ENCODE measurements around the gene ID2. TPM values are rescaled to one million over a fixed set of nuclear protein-coding genes. Genes with fewer than 3 reads are reported as not detected.

The ID2 gene
- total and polyA plus RNA-seq, 5 experiments from 2014 or later = 67.1 to 630 (median 368) TPM

DNA sequence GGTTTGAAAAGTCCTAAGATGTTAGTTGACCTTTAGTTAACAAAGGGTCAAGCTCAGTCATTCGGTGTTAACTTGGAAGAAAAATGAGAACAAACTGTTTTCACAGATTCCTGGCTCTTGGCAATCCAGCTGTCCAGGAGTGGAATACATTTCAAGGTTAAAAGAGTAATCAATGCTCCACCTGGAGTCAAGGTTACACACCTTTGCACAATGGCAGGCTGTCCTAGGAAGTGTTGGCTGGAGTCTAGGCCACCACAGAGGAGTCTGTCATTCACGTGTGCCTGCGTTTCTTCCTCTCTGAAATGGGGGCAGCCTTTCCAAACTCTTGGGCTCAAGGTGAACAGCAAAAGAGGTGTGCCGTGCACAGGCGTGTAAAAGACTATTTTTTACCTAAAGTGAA lies 6.3 kb upstream of the ID2 start:
- H3K4me1 Mint-ChIP-seq = peaks cover 10 to 31% (median 28%) of the 10 kb centered on the region in 4 donors
- H3K27ac Mint-ChIP-seq = no peak overlapping the region
- H3K36me3 Mint-ChIP-seq = peaks cover 0 to 24% (median 8%) of the 10 kb centered on the region in 3 donors
- DNase-seq = no peak
- peaks cover 12 to 36% (median 17%) of the 10 kb centered on the region in 9 donors for H3K9me3 Mint-ChIP-seq
- POLR2A ChIA-PET = no interaction called here
- ATAC-seq = no peak
- peak overlapping the region in 2 of 10 donors; percentile 10 to 38 for H3K4me3 Mint-ChIP-seq
- H3K27me3 Mint-ChIP-seq = peaks cover 13 to 35% (median 19%) of the 10 kb centered on the region in 5 donors

DNA sequence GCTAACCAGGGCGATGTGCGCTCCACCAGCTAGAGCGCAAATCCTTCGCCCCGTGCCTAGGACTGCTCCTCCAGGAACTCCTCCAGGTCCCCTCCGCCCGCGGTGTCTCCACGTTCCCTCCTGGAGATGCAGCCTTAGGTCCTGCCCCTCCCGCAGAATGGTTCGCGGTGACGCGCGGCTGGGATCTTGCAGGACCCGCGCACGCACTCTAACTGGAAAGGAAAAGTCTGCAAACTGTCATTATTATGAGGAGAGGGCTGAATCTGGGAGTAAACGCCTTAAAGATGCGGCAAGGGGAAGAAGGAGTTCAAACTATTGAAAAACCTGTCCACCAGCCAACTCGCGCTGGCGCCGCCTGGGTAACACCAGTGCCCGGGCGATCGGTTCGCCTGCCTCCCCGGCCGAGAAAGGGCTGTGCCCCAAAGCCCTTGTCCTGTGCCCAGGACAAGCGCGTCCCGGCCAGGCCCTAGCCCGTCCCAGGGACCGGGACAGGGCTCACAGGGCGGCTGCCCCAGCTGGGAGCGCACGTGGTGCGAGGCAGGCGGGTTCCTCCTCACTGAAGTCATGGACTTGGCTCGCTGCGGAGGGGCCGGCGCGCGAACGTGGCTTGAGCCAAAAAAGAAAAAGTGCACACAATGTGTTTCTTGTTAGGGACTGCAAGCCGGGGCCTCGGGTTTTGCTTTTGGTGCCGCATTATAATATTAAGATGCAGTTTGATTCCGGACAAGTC lies 5.5 kb upstream of the ID2 start:
- Mint-ChIP-seq H3K27ac (peak overlapping the region in 1 of 10 donors; percentile 29), H3K4me1 (peaks cover 14 to 39% (median 35%) of the 10 kb centered on the region in 4 donors), H3K9me3 (peaks cover 12 to 36% (median 17%) of the 10 kb centered on the region in 9 donors), H3K36me3 (peaks cover 0 to 24% (median 8%) of the 10 kb centered on the region in 3 donors), H3K4me3 (peak overlapping the region in 3 of 10 donors; percentile 23 to 62 (median 37)), H3K27me3 (peaks cover 13 to 39% (median 19%) of the 10 kb centered on the region in 5 donors)
- POLR2A ChIA-PET = no interaction called here
- ATAC-seq = no peak
- no peak for DNase-seq

DNA sequence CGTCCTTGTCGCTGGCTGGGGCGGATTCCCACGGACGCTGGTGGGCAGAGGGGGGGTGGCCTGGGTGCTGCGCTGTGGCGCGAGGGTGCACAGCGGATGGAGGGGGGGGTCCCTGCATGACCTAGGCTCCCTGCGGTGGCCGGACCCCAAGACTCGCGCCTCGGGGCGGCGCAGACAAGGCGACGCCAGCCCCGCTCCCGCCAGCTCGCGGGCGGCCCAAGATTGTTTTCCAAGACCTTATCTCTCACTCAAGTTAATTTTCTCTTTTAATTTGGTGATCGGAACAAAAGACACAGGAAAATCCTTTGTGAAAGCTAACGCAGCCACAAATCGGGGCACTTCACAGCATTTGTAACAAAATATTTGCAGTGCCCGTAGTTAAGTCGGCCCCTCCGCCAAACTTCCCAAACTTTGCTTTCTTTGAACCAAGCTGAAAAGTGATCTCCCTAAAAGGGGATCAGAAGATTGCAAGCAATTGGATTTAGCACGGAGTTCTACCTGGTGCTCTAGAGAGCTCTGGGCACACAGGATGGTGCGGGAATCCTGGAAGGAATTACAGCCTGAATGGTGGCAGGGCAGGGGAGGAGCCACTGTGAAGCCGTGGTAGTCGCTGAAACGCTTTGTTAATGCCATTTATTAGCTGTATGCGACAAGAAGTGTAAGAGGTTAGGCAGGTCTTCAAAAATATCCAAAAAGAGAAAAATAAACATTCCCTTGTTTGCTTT lies 4.8 kb upstream of the ID2 start:
- H3K36me3 Mint-ChIP-seq = peaks cover 0 to 27% (median 8%) of the 10 kb centered on the region in 3 donors
- ATAC-seq (no peak), DNase-seq (no peak)
- peaks cover 12 to 36% (median 17%) of the 10 kb centered on the region in 9 donors for H3K9me3 Mint-ChIP-seq
- peak overlapping the region; percentile 40 to 91 (median 80) for H3K4me3 Mint-ChIP-seq
- H3K27ac Mint-ChIP-seq = peak overlapping the region in 2 of 10 donors; percentile 4 to 66
- POLR2A ChIA-PET = interaction anchor here (0.7 kb wide), 1 partner anchor 11 kb away, joined by 3 read pairs; no protein-coding TSS in a partner anchor
- peaks cover 13 to 39% (median 19%) of the 10 kb centered on the region in 5 donors for H3K27me3 Mint-ChIP-seq
- peaks cover 15 to 40% (median 36%) of the 10 kb centered on the region in 4 donors for H3K4me1 Mint-ChIP-seq

DNA sequence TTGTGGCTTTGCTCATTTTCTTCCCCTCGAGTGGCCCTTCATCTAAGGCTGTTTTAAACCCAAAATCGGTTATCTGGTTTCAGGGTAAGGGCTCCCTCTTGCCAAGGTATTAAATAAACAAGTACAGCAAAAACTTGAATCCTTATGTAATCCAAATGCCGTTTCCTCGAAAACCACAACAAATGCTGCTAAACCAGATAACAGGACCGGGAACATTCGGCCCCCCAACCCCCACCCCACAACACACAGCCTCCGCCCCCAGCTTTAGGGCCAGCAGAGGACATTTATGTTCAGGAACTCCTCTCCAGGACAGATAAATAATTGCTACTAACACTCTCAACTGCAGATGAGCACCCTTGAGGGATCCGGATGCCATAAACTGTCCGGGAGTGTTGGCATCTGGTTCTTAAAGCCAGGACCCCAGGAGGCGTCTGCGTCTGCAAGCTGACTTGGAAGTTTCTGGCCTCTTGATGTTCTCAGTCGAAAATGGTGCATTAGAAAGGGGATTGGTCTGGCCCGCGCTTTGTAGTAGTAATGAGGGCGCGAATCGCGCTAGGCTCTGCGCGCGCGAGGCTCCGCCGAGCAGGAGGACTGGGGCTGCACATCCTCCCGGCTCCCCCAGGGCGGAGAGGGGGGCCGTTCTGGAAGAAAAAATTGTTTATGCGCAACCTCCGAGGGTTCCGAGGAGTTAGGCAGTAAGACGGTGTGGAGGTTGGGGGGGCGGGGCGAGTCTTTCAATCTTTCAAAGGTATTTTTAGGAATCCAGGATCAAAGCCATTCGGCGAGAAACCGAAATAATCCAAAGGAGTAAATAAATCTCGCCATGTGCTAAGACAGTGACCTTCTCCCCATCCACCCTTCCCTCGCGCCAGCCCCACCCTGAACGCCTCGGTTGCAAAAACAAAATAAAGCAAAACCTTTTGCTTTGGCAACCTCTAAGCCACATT lies 3.9 kb upstream of the ID2 start:
- Mint-ChIP-seq H3K4me3 (peak overlapping the region; percentile 74 to 91 (median 84)), H3K9me3 (peaks cover 12 to 35% (median 17%) of the 10 kb centered on the region in 9 donors), H3K36me3 (peaks cover 0 to 35% (median 8%) of the 10 kb centered on the region in 3 donors), H3K4me1 (peaks cover 15 to 46% (median 37%) of the 10 kb centered on the region in 4 donors), H3K27ac (peak overlapping the region; percentile 27 to 94 (median 72)), H3K27me3 (peaks cover 13 to 39% (median 19%) of the 10 kb centered on the region in 5 donors)
- POLR2A ChIA-PET = interaction anchor here (0.7 to 5.0 kb wide), 3 partner anchors 11 to 1225 kb away, joined by 3 to 43 read pairs (median 3); no protein-coding TSS in a partner anchor
- ATAC-seq = no peak
- peak in 7 of 10 donors; percentile 25 to 47 (median 42) for DNase-seq

DNA sequence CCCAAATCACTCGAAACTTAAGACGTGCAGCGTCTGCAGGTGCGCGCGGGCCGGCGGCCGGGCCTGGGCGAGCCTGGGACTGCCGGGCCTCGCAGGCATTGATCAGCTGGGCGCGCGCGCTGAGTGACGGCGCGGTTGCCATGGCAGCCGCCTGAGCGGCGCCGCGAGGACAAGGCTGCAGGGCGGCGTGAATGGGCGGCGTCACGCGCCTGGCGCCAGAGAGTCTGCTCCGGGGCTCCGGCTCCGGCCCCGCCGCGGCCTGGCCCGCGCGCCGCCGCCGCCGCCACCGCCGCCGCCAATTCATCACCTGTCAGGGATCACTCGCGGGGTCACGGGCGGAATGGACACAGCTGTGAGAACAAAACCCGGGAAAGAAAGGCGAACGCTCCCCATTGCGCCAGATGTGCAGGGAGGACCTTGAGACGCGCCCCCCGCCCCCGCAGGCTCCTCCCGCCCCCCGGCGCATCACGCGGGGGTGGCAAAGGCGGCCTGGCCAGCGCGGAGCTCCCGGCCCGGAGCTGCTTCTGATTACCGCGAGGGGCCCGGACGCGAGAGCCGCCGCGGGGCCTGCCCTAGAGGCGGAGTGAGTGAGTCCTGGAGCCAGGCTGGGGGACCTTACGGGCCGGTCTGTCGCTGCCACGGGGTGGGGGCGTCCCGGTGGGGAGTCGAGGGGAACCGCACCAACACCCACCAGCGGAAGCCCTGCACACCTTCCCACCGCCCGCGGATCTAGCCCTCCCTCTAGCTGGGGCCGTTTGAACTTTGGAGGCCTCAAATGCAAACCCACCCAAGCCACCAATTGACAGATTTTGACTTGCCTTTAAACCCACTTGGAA lies 2.9 kb upstream of the ID2 start:
- Mint-ChIP-seq H3K9me3 (peaks cover 8 to 24% (median 12%) of the 10 kb centered on the region in 9 donors), H3K27ac (peak overlapping the region; percentile 43 to 94 (median 79)), H3K4me1 (peaks cover 15 to 55% (median 44%) of the 10 kb centered on the region in 4 donors), H3K27me3 (peaks cover 13 to 34% (median 19%) of the 10 kb centered on the region in 5 donors), H3K36me3 (peaks cover 5 to 34% (median 7%) of the 10 kb centered on the region in 3 donors), H3K4me3 (peak overlapping the region; percentile 74 to 99 (median 88))
- POLR2A ChIA-PET = interaction anchor here (0.9 to 5.0 kb wide), 4 partner anchors 14 to 1226 kb away, joined by 3 to 43 read pairs (median 4); no protein-coding TSS in a partner anchor
- DNase-seq = peak; percentile 68 to 85 (median 76)
- peak; percentile 43 to 44 for ATAC-seq

DNA sequence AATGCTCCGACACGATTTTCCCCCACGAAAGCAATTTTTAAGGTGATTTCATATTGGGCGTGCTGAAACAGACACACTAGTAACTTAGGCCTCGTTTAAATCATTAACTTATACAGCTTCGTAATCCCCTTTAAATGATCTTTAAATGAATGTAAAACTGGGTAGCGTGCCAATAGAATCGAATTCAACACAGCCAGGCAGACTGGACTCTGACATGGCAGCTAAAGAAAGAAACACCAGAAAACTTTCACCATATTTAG lies 2.4 kb upstream of the ID2 start:
- ATAC-seq = no peak
- peaks cover 13 to 29% (median 19%) of the 10 kb centered on the region in 5 donors for H3K27me3 Mint-ChIP-seq
- peaks cover 15 to 55% (median 46%) of the 10 kb centered on the region in 4 donors for H3K4me1 Mint-ChIP-seq
- peak overlapping the region; percentile 43 to 94 (median 76) for H3K27ac Mint-ChIP-seq
- H3K9me3 Mint-ChIP-seq = peaks cover 2 to 19% (median 8%) of the 10 kb centered on the region in 9 donors
- POLR2A ChIA-PET = interaction anchor here (0.9 to 5.0 kb wide), 3 partner anchors 14 to 1112 kb away, joined by 4 to 43 read pairs (median 4); no protein-coding TSS in a partner anchor
- DNase-seq = no peak
- H3K36me3 Mint-ChIP-seq = peaks cover 2 to 28% (median 7%) of the 10 kb centered on the region in 3 donors
- H3K4me3 Mint-ChIP-seq = peak overlapping the region; percentile 65 to 99 (median 88)

DNA sequence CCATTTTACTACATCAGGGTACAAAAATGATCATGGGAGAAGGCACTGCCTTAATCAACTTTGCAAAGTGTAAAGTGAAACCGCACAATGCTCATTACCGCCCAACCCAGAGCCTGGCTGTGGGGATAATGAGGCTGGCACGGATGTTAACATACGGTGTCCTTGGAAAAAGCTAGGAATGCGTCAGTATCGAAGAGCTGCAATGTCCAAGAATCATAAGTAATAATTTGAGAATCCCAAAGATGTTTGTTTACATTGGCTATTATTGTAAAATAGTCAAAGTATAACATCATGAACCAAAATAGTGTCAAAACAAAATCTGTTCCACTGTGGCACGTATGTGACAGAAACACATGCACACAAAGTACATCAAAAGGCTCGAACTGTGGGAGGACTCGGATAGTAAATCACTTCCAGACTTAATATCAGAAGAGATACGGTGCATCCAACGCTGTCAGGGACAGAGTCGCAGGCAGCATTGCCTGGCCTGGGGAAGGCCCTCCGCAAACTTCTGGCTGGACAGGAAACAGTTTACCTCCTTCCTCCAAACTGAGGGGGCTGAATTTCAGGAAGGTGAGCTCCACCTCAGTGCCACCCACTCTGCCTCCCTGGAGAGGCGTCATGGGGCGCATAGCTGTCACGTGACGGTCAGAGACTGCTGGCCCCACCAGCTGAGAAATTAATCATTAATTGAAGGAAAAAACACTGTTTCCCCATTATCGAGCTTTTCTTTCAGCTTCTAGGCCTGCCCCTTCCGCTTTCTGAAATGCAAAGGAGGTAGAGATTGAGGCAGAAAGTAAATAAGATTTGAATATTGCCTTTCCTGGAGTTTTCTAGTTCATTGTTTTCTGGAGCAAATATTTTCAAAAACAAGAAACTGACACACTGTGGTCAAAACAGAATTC lies 1.8 kb upstream of the ID2 start:
- DNase-seq = no peak
- ATAC-seq = no peak
- POLR2A ChIA-PET = interaction anchor here (0.6 to 5.0 kb wide), 10 partner anchors 8 to 1745 kb away, joined by 4 to 55 read pairs (median 11); no protein-coding TSS in a partner anchor
- Mint-ChIP-seq H3K9me3 (peaks cover 0 to 13% (median 3%) of the 10 kb centered on the region in 9 donors), H3K27ac (peak overlapping the region; percentile 18 to 94 (median 76)), H3K4me3 (peak overlapping the region; percentile 81 to 99 (median 90)), H3K36me3 (peaks cover 2 to 26% (median 7%) of the 10 kb centered on the region in 3 donors), H3K27me3 (peaks cover 13 to 27% (median 19%) of the 10 kb centered on the region in 5 donors), H3K4me1 (peaks cover 16 to 57% (median 49%) of the 10 kb centered on the region in 4 donors)

DNA sequence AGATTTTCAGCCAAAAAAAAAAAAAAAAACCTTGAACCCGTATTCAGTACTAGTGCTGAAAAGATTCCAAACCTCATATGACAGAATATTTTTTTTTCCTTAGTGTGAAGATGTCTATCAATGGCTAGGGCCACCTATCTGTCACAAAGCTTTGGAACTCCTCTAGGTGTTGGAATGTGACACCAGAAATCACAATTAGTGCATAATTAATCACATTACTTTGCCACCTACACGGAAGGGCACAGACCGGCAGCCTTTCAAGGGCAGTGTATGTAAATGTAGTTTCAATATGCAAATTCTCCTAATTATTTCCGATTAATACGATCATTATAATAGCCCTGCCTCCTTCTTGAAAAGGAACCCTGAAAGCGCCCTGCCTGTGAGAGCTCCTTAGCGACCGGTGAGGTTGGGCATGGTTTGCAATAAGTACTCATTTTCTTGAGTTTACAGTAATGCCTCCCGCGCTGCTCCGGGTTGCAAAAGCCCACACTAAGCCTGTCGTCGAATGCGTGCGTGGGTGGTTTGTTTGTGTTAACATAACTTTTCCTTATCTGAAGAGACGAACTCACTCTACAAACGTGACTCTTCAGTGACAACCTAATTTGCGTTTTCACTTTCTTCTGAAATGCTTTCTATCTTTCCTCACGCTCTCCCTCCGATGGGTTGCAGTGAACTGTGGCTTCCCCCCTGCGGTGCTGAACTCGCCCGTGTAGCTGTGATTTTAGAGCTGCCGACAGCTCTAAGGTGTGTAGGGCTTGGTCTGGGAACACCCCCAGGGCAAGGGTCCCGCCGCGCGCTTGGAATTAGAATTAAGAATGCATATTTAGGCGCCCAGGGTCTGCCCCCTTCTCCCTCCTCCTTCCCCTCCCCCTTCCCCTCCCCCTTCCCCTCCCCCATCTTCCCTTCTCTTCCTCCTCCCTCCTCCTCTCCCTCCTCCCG lies 765 bp upstream of the ID2 start:
- peaks cover 17 to 59% (median 49%) of the 10 kb centered on the region in 4 donors for H3K4me1 Mint-ChIP-seq

More for the DNA sequence above, 765 bp upstream of the ID2 start:
- POLR2A ChIA-PET = interaction anchor here (0.6 to 5.0 kb wide), 32 partner anchors 8 to 1766 kb away, joined by 3 to 55 read pairs (median 4); no protein-coding TSS in a partner anchor
- H3K36me3 Mint-ChIP-seq = peaks cover 2 to 19% (median 7%) of the 10 kb centered on the region in 3 donors
- peak in 9 of 10 donors; percentile 44 to 78 (median 72) for DNase-seq
- H3K27me3 Mint-ChIP-seq = peaks cover 11 to 23% (median 16%) of the 10 kb centered on the region in 5 donors
- peak overlapping the region; percentile 87 to 99 (median 93) for H3K4me3 Mint-ChIP-seq
- peak overlapping the region; percentile 83 to 95 (median 88) for H3K27ac Mint-ChIP-seq
- peaks cover 0 to 4% (median 1%) of the 10 kb centered on the region in 9 donors for H3K9me3 Mint-ChIP-seq
- peak; percentile 14 to 17 for ATAC-seq
